Parathyroid adenoma (tissue), 2 donors: ENCODE data around the gene TBL1XR1.

ENCODE experiments used
- H2AFZ ChIP-seq: fragments of 300-600 bp; sonication (generic); one replicate; pipeline ENCODE4 v1.7.0; 2017; ENCODE audit warnings: antibody characterized with exemption, mild to moderate bottlenecking
- H3K27ac ChIP-seq: fragments of 300-600 bp; sonication (generic); one replicate; pipeline ENCODE4 v1.7.0; 2017
- H3K27me3 ChIP-seq: fragments of 300-600 bp; sonication (generic); one replicate; pipeline ENCODE4 v1.7.0; 2017; ENCODE audit warnings: low read length; ENCODE audit not compliant: control insufficient read depth, insufficient read depth
- H3K36me3 ChIP-seq: fragments of 300-600 bp; sonication (generic); one replicate; pipeline ENCODE4 v1.7.0; 2017; ENCODE audit warnings: low read length; ENCODE audit not compliant: control insufficient read depth, insufficient read depth
- H3K4me1 ChIP-seq: fragments of 300-600 bp; sonication (generic); one replicate; pipeline ENCODE4 v1.7.0; 2017; ENCODE audit warnings: control low read depth
- H3K4me2 ChIP-seq: fragments of 300-600 bp; sonication (generic); one replicate; pipeline ENCODE4 v1.7.0; 2017; ENCODE audit warnings: low read length
- H3K4me3 ChIP-seq: fragments of 300-600 bp; sonication (generic); one replicate; pipeline ENCODE4 v1.7.0; 2017; ENCODE audit warnings: low read depth, low read length
- H3K79me2 ChIP-seq: fragments of 300-600 bp; sonication (generic); one replicate; pipeline ENCODE4 v1.7.0; 2017; ENCODE audit warnings: control low read depth
- H3K9ac ChIP-seq: fragments of 300-600 bp; sonication (generic); one replicate; pipeline ENCODE4 v1.7.0; 2017; ENCODE audit warnings: mild to moderate bottlenecking
- H3K9me3 ChIP-seq: fragments of 300-600 bp; sonication (generic); one replicate; pipeline ENCODE4 v1.7.0; 2017; ENCODE audit warnings: low read length; ENCODE audit not compliant: control insufficient read depth
- CTCF ChIP-seq: fragments of 300-600 bp; sonication (generic); IDR thresholded peaks from one replicate; pipeline ENCODE4 v1.7.0; 2017; ENCODE audit warnings: antibody characterized with exemption, mild to moderate bottlenecking
- donor health status: primary hyperparathyroidism.

The TBL1XR1 gene

GRCh38 chr3:177179281-177180067 is 17.8 kb downstream of the TBL1XR1 start:
- Histone ChIP-seq H3K4me3 (no peak overlapping the region), H3K4me2 (no peak overlapping the region), H3K9ac (no peak overlapping the region), H3K36me3 (no peaks in the 10 kb centered on the region), H3K27ac (no peak overlapping the region), H3K4me1 (peaks cover 4% of the 10 kb centered on the region), H2AFZ (no peak overlapping the region), H3K9me3 (no peaks in the 10 kb centered on the region), H3K79me2 (peaks cover 68% of the 10 kb centered on the region), H3K27me3 (no peaks in the 10 kb centered on the region)
- no peak for TF ChIP-seq CTCF

GRCh38 chr3:177177749-177178221 is 19.5 kb downstream of the TBL1XR1 start:
- Histone ChIP-seq H3K4me2 (no peak overlapping the region), H3K27ac (no peak overlapping the region), H3K4me1 (peaks cover 4% of the 10 kb centered on the region)

GRCh38 chr3:177174607-177175170 is 22.6 kb downstream of the TBL1XR1 start:
- H2AFZ ChIP-seq = no peak overlapping the region
- H3K4me2 ChIP-seq = no peak overlapping the region
- no peak for TF ChIP-seq CTCF
- no peaks in the 10 kb centered on the region for H3K36me3 ChIP-seq
- peaks cover 15% of the 10 kb centered on the region for H3K4me1 ChIP-seq
- H3K27ac ChIP-seq = no peak overlapping the region
- no peak overlapping the region for H3K9ac ChIP-seq
- peaks cover 60% of the 10 kb centered on the region for H3K79me2 ChIP-seq
- H3K4me3 ChIP-seq = no peak overlapping the region
- no peaks in the 10 kb centered on the region for H3K27me3 ChIP-seq
- H3K9me3 ChIP-seq = no peaks in the 10 kb centered on the region

More at GRCh38 chr3:177177749-177178221, 19.5 kb downstream of the TBL1XR1 start:
- Histone ChIP-seq H3K36me3 (no peaks in the 10 kb centered on the region), H2AFZ (no peak overlapping the region), H3K9me3 (no peaks in the 10 kb centered on the region), H3K9ac (no peak overlapping the region), H3K4me3 (no peak overlapping the region), H3K27me3 (no peaks in the 10 kb centered on the region), H3K79me2 (peaks cover 63% of the 10 kb centered on the region)
- TF ChIP-seq CTCF = no peak

- Histone ChIP-seq H3K4me3 (no peak overlapping the region), H3K4me2 (peak overlapping the region; percentile 11), H2AFZ (no peak overlapping the region), H3K27ac (no peak overlapping the region), H3K4me1 (peaks cover 20% of the 10 kb centered on the region), H3K36me3 (no peaks in the 10 kb centered on the region), H3K9ac (no peak overlapping the region), H3K79me2 (peaks cover 60% of the 10 kb centered on the region), H3K27me3 (no peaks in the 10 kb centered on the region), H3K9me3 (no peaks in the 10 kb centered on the region)
- no peak for TF ChIP-seq CTCF
These were observed 27.2 kb downstream of the TBL1XR1 start for GRCh38 chr3:177169936-177170722.
